SK-N-MC (cell line): ENCODE measurements around the gene BIRC6.
A peak's percentile ranks its signal among the peaks of the same experiment; 100 is the strongest.
"Not testable (repeated sequence)": the region's sequence is repeated elsewhere in the genome, so short reads cannot be mapped to it uniquely, and the experiment has no call there.

Experiments used
- DNase-seq: peaks from one replicate; pipeline ENCODE4 v3.0.0-alpha.2; 2011; ENCODE audit warnings: low read depth, low spot score
- H3K27ac ChIP-seq: fragments of 200-600 bp; sonication (generic); 2 replicates; pipeline ENCODE4 v1.5.1; 2016; ENCODE audit warnings: mixed run types
- H3K36me3 ChIP-seq: fragments of 200-600 bp; sonication (generic); 2 replicates; pipeline ENCODE4 v1.6.1; 2017; ENCODE audit warnings: antibody characterized with exemption, low read length, mixed read lengths; ENCODE audit not compliant: insufficient read depth
- H3K4me3 ChIP-seq: fragments of 200-600 bp; sonication (generic); 2 replicates; pipeline ENCODE4 v1.5.1; 2016
- H3K9ac ChIP-seq: fragments of 200-600 bp; sonication (generic); 2 replicates; pipeline ENCODE4 v1.8.0; 2017; ENCODE audit warnings: mixed run types, mixed read lengths; ENCODE audit not compliant: insufficient read length
- H3K9me3 ChIP-seq: fragments of 200-600 bp; sonication (generic); 2 replicates; pipeline ENCODE4 v1.6.1; 2017; ENCODE audit warnings: low read depth, mild to moderate bottlenecking, antibody characterized with exemption, low read length, moderate library complexity, mixed read lengths
- EZH2 ChIP-seq: fragments of 200-600 bp; sonication (generic); IDR thresholded peaks from one replicate; pipeline ENCODE4 v1.6.1; 2017; ENCODE audit warnings: antibody characterized with exemption
- FOXP2 ChIP-seq: optimal IDR thresholded peaks from 2 replicates; pipeline ENCODE3; 2011; ENCODE audit warnings: mild to moderate bottlenecking, moderate library complexity; ENCODE audit not compliant: insufficient read depth; ENCODE audit errors: extremely low read length, control extremely low read depth
- POLR2AphosphoS5 ChIP-seq: IDR thresholded peaks from 2 replicates; pipeline ENCODE4 v1.6.1; 2012; ENCODE audit warnings: mild to moderate bottlenecking, low read depth, low read length, borderline replicate concordance

Gene BIRC6

DNA sequence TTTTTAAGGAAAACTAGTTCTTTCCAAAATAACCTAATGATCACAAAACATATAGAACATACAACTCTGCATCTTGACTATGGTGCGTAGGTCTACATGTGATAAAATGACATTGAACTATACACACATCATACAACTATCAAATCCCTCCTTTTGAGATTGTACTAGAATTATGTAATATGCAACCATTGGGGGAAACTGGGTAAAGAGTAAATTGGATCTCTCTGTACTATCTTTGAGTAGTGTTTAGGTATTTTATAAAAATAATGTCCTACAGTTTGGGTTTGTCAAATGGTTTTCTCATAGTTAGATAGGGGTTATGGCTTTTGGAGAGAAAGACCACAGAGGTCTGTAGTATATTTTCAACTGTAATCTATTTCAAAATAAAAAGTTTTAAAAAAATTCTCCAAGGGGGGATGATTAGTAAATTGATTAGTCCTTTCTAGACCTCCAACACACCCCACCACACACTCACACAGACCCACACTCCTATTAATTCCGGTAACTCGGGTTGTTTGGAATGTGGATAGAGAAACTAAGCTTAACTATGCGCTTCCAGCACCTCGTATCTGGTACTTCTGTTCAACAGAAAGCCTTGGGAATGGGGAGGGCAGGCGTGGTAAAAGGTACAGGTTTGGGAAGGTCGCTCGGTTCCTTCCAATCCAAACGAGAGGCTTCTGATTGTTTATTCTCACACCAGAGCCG is 695 bp upstream of the BIRC6 start:
- Histone ChIP-seq H3K9me3 (no peaks in the 10 kb centered on the region), H3K27ac (peak overlapping the region; percentile 71), H3K9ac (peak overlapping the region; percentile 89), H3K4me3 (peak overlapping the region; percentile 99), H3K36me3 (peaks cover 22% of the 10 kb centered on the region)
- no peak for DNase-seq
- no peak for TF ChIP-seq EZH2
- TF ChIP-seq POLR2AphosphoS5 = no peak
- TF ChIP-seq FOXP2 = no peak

DNA sequence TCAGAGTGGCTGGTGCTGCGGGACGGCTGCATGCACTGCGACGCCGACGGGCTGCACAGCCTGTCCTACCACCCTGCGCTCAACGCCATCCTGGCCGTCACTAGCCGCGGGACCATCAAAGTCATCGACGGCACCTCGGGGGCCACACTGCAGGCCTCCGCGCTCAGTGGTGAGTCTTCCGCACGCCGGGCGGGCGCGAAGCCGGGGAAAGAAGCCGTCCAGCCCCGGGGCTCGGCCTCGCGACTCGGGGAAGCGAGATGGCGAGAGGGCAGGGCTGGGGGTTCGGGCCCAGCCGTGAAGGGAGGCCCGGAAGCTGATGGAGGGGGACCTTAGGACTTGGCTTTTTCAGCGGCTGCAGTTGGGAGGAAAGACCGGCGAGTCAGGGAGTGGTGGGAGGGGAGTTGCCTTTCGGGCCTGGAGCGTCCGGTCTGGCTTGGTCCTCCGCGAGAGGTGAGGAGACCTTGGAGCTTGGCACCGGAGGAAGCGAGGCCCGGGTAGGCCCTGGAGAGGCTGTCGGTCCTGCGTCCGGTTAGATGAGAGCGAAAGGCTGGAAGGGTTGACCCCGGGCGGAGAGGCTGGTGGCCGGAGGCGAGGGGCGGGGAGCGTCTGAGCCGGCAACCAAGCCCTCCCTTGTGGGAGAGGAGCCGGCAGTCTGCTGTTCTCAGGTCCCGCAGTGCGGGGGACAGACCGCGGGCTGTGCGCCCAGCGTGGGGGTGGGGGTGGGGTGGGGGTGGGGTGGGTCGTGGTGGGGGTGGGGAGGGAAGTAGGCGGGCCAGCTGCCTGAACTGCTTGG is 691 bp downstream of the BIRC6 start:
- Histone ChIP-seq H3K9ac (peak overlapping the region; percentile 89), H3K9me3 (no peaks in the 10 kb centered on the region), H3K27ac (peak overlapping the region; percentile 48; the same call in 1 of the 2 replicates), H3K4me3 (peak overlapping the region; percentile 99), H3K36me3 (peaks cover 32% of the 10 kb centered on the region)
- DNase-seq = no peak
- TF ChIP-seq FOXP2 (no peak), EZH2 (no peak), POLR2AphosphoS5 (no peak)

DNA sequence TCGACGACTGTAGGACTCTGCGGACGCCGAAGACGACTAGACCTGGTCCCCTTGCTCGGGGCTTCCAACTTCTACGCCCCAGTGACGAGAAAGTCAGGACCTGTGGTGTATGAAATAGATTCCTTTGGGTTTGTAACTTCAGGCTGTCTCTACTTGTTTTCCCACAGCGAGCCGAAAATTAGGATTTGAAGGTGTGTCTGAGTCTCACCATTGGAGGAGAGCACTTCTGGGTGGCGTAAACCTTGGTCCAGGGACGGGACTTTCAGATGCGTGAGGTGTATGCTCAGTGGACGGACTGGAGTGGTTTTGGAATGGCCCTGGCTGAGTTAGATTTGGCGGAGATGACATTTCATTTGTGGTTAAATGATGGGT is 1.3 kb downstream of the BIRC6 start:
- DNase-seq = no peak
- Histone ChIP-seq H3K4me3 (peak overlapping the region; percentile 99), H3K36me3 (peaks cover 32% of the 10 kb centered on the region), H3K9me3 (no peaks in the 10 kb centered on the region), H3K9ac (peak overlapping the region; percentile 72), H3K27ac (0 out of 2 replicates have a peak overlapping the region, but pooled peaks have one; percentile 17)
- no peak for TF ChIP-seq FOXP2
- TF ChIP-seq POLR2AphosphoS5 = no peak
- TF ChIP-seq EZH2 = no peak

DNA sequence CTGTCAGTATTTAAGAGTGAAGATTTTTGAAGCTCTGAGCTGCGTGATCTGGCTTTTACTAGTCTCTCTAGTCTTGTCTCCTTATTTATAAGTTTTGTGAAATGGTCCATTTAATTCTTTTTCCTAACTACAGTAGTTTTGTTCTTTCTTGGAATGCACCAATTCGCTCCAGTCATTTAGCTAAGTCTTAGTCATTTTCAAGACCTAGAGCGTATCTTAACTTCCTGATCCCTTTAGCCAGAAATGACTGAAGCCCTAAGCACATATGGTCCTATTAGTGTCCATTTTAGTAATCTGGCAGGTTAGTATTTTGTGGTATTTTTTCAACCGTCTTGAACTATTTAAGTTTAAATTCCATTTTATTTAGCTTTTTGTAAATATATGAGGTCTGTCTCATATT is 3.6 kb downstream of the BIRC6 start:
- Histone ChIP-seq H3K36me3 (peaks cover 32% of the 10 kb centered on the region), H3K9ac (no peak overlapping the region), H3K9me3 (no peaks in the 10 kb centered on the region), H3K4me3 (no peak overlapping the region), H3K27ac (peak overlapping the region; percentile 2; the same call in 1 of the 2 replicates)
- DNase-seq = no peak
- TF ChIP-seq POLR2AphosphoS5 (no peak), EZH2 (no peak), FOXP2 (no peak)

DNA sequence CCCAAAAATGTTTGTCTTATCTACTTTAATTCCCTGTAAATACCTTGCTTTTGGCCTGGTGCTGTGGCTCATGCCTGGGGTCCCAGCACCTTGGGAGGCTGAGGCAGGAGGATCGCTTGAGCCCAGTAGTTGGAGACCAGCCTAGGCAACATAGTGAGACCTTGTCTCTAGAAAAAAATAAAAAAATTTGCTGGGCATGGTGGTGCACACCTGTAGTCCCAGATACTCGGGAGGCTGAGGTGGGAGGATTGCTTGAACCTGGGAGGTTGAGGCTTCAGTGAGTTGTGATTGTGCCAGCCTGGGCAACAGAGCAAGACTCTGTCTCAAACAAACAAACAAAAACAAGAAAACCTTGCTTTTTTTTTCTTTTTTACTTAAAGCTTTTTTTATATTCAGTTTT is 6.2 kb downstream of the BIRC6 start:
- H3K9ac ChIP-seq, H3K9me3 ChIP-seq, DNase-seq, H3K27ac ChIP-seq, H3K4me3 ChIP-seq: not testable (repeated sequence)
- peaks cover 36% of the 10 kb centered on the region for H3K36me3 ChIP-seq

DNA sequence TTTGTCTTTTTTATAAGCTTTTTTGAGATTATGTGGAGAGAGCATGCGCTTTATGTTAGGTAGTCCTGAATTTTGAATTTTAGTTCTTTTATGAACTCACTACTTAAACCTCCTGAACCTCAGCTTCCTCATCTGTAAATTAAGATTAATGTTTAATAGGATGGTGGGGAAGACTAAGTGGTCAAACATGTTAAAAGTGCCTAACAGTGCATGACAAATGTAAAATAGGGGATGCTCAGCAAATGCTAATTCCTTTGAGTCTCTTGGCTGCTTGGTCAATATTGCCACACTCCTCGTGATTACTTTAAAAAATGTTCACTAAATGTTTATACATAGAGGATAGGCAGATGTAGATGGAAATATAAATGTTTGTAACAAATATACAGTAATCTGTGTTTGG is 6.8 kb downstream of the BIRC6 start:
- TF ChIP-seq EZH2 (no peak), POLR2AphosphoS5 (no peak), FOXP2 (no peak)
- H3K9me3 ChIP-seq = no peaks in the 10 kb centered on the region
- DNase-seq = no peak
- no peak overlapping the region for H3K4me3 ChIP-seq
- no peak overlapping the region for H3K27ac ChIP-seq
- H3K9ac ChIP-seq = no peak overlapping the region
- peaks cover 31% of the 10 kb centered on the region for H3K36me3 ChIP-seq

DNA sequence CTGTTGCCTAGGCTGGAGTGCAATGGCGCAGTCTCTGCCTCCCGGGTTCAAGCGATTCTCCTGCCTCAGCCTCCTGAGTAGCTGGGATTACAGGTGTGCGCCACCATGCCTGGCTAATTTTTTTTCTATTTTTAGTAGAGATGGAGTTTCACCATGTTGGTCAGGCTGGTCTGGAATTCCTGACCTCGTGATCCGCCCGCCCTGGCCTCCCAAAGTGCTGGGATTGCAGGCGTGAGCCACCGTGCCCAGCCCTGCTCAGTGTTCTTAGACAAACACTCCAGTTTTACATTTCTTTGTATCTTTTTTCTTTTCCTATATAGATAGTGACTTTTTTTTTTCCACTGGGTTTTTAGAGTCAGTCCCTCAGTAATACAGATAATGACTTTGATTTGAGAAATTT is 7.5 kb downstream of the BIRC6 start:
- H3K9me3 ChIP-seq, H3K9ac ChIP-seq, DNase-seq, H3K4me3 ChIP-seq, H3K27ac ChIP-seq: not testable (repeated sequence)
- peaks cover 24% of the 10 kb centered on the region for H3K36me3 ChIP-seq

DNA sequence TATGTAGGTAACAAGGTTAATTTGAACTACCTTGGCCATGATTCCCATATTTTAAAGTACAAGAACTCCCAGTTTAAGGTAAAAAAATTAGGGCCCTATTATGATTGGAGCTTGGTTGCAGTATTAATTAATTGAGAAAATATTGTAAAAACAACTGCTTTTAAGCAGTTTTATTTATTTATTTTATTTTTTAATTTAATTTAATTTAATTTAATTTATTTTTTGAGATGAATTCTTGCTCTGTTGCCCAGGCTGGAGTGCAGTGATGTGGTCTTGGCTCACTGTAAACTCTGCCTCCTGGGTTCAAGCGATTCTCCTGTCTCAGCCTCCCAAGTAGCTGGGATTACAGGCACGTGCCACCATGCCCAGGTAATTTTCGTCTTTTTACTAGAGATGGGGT is 8.9 kb downstream of the BIRC6 start:
- H3K9ac ChIP-seq, H3K27ac ChIP-seq, H3K4me3 ChIP-seq, DNase-seq, H3K9me3 ChIP-seq: not testable (repeated sequence)
- H3K36me3 ChIP-seq = peaks cover 15% of the 10 kb centered on the region

DNA sequence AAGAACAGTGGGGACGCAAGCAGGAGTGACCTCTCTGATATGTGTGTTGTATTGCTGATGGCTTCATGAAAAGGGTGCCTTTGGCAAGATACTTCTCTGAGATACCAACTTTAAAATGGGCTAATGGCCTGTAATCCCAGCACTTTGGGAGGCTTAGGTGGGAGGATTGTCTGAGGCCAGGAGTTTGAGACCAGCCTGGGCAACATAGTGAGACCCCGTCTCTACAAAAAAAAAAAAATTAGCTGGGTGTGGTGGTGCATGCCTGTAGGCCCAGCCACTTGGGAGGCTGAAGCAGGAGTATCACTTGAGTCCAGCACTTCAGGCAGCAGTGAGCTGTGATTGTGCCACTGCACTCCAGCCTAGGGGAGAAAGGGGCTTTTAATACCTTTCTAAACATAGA is 9.8 kb downstream of the BIRC6 start:
- Histone ChIP-seq H3K36me3 (peaks cover 9% of the 10 kb centered on the region), H3K4me3 (no peak overlapping the region), H3K9me3 (no peaks in the 10 kb centered on the region), H3K27ac (no peak overlapping the region), H3K9ac (no peak overlapping the region)
- no peak for DNase-seq
- TF ChIP-seq EZH2 (no peak), POLR2AphosphoS5 (no peak), FOXP2 (no peak)
